SU-DHL-6 (cell line): ENCODE results near the gene HNRNPA1.

Experiments
- H2AFZ ChIP-seq: fragments of 200-600 bp; sonication (generic); 2 replicates; pipeline ENCODE4 v1.6.1; 2014; ENCODE audit warnings: low read depth, mild to moderate bottlenecking, moderate library complexity, mixed read lengths, antibody characterized with exemption, low read length; ENCODE audit not compliant: severe bottlenecking
- H3F3A ChIP-seq: fragments of 200-600 bp; shearing (Covaris generic); 2 replicates; pipeline ENCODE4 v1.6.0; 2016; ENCODE audit warnings: antibody characterized with exemption, mild to moderate bottlenecking; ENCODE audit not compliant: insufficient read depth
- H3K27ac ChIP-seq: fragments of 200-600 bp; sonication (generic); 2 replicates; pipeline ENCODE4 v1.5.1; 2016; ENCODE audit warnings: low read depth, mild to moderate bottlenecking, low read length, moderate library complexity, mixed read lengths
- H3K27me3 ChIP-seq: fragments of 200-600 bp; sonication (generic), shearing (Covaris generic); 2 replicates; pipeline ENCODE4 v1.6.0; 2014; ENCODE audit warnings: mild to moderate bottlenecking, low read length
- H3K36me3 ChIP-seq: fragments of 200-600 bp; sonication (generic); 2 replicates; pipeline ENCODE4 v1.6.1; 2014; ENCODE audit warnings: mild to moderate bottlenecking, low read length, mixed read lengths
- H3K4me2 ChIP-seq: fragments of 300-600, 200-600 bp; shearing (Covaris generic), sonication (generic); 2 replicates; pipeline ENCODE4 v1.6.0; 2014; ENCODE audit warnings: low read length, low read depth, mild to moderate bottlenecking; ENCODE audit not compliant: poor library complexity, severe bottlenecking
- H3K4me3 ChIP-seq: fragments of 200-600 bp; sonication (generic); 2 replicates; pipeline ENCODE4 v1.5.1; 2014; ENCODE audit warnings: antibody characterized with exemption, low read length, mild to moderate bottlenecking, mixed read lengths; ENCODE audit not compliant: insufficient read depth, poor library complexity, severe bottlenecking
- H3K79me2 ChIP-seq: fragments of 200-600 bp; sonication (generic); 2 replicates; pipeline ENCODE4 v1.6.1; 2014; ENCODE audit warnings: mild to moderate bottlenecking, low read length, moderate library complexity; ENCODE audit not compliant: insufficient read depth
- H3K9ac ChIP-seq: fragments of 200-600 bp; sonication (generic); 2 replicates; pipeline ENCODE4 v1.7.0; 2014; ENCODE audit warnings: mild to moderate bottlenecking, low read length
- H3K9me2 ChIP-seq: fragments of 200-600 bp; sonication (generic); replicated peaks from 2 replicates; pipeline ENCODE4 v1.6.1; 2014; ENCODE audit warnings: low read length; ENCODE audit not compliant: insufficient read depth
- H3K9me3 ChIP-seq: fragments of 200-600 bp; sonication (generic); 2 replicates; pipeline ENCODE4 v1.6.1; 2014; ENCODE audit warnings: low read length, mixed read lengths; ENCODE audit not compliant: insufficient read depth
- H4K20me1 ChIP-seq: fragments of 200-600 bp; sonication (generic); 2 replicates; pipeline ENCODE4 v1.6.1; 2014; ENCODE audit warnings: low read depth, mild to moderate bottlenecking, antibody characterized with exemption, low read length, moderate library complexity, mixed read lengths
- EZH2phosphoT487 ChIP-seq: fragments of 200-600 bp; sonication (generic), shearing (Covaris generic); conservative IDR thresholded peaks from 2 replicates; pipeline ENCODE4 v1.6.1; 2018; ENCODE audit warnings: mild to moderate bottlenecking, antibody characterized with exemption, low read length, moderate library complexity, mixed read lengths
- TF ChIP-seq, protein P1 (sequence below): fragments of 200-600 bp; sonication (generic); IDR thresholded peaks from one replicate; pipeline ENCODE4 v1.5.1; 2017; ENCODE audit warnings: antibody characterized with exemption, mild to moderate bottlenecking, low read length, moderate library complexity; ENCODE audit not compliant: insufficient read depth, poor library complexity, severe bottlenecking

Gene HNRNPA1

DNA sequence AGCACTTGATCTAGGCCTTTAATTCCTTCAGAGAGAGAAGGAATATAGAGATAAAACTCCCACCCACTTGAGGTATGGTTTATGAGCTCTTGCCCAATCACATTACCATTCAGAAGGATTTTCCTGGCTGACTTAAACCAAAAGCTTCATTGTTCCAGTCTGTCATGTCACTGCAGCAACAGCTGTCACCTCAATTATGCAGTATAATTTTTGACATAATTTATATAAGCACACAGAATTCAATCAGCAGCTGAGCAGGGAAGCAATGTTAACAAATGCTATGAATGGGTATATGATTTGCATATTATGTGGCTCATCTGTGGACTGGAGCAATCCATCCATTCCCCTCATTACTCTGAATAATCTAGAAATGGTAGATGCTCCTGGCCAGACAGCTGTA is 40.9 kb upstream of the HNRNPA1 start:
- peaks cover 8% of the 10 kb centered on the region; the same call in 1 of the 2 replicates for H3K36me3 ChIP-seq
- H3F3A ChIP-seq: no peaks in the 10 kb centered on the region

DNA sequence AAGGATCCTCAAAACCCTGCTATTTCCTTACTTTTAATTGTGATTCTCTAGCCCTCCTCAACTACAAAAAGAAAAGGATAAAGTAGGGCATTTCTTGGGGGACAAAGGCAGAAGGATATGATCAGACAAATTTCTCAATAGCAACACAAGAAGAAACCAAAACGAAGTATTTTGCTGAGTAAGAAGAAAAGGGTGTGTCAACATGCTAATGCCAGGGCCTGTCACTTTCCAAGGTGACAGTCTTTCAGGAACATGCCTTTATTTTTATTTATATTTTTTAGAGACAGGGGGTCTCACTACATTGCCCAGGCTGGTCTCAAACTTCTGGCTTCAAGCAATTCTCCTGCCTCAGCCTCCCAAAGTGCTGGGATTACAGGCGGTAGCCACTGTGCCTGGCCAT is 40.4 kb upstream of the HNRNPA1 start:
- Histone ChIP-seq H3K36me3 (peaks cover 8% of the 10 kb centered on the region; the same call in 1 of the 2 replicates), H3K4me3 (no peak overlapping the region), H4K20me1 (no peaks in the 10 kb centered on the region), H3K9ac (no peak overlapping the region), H3K4me2 (no peak overlapping the region), H3K9me3 (no peaks in the 10 kb centered on the region), H3K27me3 (no peaks in the 10 kb centered on the region), H3K79me2 (no peaks in the 10 kb centered on the region), H3K9me2 (no peaks in the 10 kb centered on the region), H2AFZ (no peak overlapping the region), H3F3A (no peaks in the 10 kb centered on the region), H3K27ac (no peak overlapping the region)
- TF ChIP-seq, protein P1, sequence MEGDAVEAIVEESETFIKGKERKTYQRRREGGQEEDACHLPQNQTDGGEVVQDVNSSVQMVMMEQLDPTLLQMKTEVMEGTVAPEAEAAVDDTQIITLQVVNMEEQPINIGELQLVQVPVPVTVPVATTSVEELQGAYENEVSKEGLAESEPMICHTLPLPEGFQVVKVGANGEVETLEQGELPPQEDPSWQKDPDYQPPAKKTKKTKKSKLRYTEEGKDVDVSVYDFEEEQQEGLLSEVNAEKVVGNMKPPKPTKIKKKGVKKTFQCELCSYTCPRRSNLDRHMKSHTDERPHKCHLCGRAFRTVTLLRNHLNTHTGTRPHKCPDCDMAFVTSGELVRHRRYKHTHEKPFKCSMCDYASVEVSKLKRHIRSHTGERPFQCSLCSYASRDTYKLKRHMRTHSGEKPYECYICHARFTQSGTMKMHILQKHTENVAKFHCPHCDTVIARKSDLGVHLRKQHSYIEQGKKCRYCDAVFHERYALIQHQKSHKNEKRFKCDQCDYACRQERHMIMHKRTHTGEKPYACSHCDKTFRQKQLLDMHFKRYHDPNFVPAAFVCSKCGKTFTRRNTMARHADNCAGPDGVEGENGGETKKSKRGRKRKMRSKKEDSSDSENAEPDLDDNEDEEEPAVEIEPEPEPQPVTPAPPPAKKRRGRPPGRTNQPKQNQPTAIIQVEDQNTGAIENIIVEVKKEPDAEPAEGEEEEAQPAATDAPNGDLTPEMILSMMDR: no peak

More for the DNA sequence above, 40.9 kb upstream of the HNRNPA1 start:
- H3K4me3 ChIP-seq: no peak overlapping the region
- no peaks in the 10 kb centered on the region for H4K20me1 ChIP-seq
- no peak overlapping the region for H3K27ac ChIP-seq
- H3K79me2 ChIP-seq: no peaks in the 10 kb centered on the region
- H3K4me2 ChIP-seq: no peak overlapping the region
- no peak for TF ChIP-seq EZH2phosphoT487
- TF ChIP-seq, protein P1: no peak
- H2AFZ ChIP-seq: no peak overlapping the region
- H3K9me3 ChIP-seq: no peaks in the 10 kb centered on the region
- no peaks in the 10 kb centered on the region for H3K9me2 ChIP-seq
- no peak overlapping the region for H3K9ac ChIP-seq
- no peaks in the 10 kb centered on the region for H3K27me3 ChIP-seq

DNA sequence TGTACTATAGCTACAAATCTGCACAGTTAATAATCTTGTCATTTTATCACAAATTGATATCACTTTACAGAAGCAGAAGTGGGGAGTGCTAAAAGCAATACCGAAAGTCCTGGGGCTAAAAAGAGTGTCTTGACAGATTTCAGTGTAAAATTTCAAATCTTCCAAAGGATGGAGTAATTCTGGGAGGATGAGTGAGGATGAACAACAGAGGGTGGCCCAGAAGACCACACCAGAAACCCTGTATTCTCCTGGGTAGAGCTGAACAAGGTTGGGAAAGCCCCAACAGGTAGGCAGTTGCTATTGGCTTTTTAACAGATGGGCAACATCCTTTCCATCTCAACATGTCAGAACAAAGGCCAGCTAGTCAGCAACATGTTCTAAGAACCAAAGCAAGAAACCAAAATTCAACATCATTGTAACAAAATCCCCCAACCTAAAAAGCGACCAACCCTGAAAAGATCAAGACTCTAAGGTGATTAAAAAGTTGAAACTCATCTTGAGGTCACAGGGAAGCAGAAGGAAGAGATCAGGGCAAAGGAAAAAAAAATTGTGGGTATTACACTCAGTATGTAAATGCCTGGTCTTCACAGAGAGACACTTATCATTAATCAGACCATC is 39.4 kb upstream of the HNRNPA1 start:
- no peak overlapping the region for H3K4me3 ChIP-seq
- H3K27me3 ChIP-seq: no peaks in the 10 kb centered on the region
- no peak overlapping the region for H3K4me2 ChIP-seq
- no peak overlapping the region for H3K9ac ChIP-seq
- peaks cover 11% of the 10 kb centered on the region for H3K36me3 ChIP-seq
- no peak overlapping the region for H3K27ac ChIP-seq
- no peaks in the 10 kb centered on the region for H3F3A ChIP-seq
- no peaks in the 10 kb centered on the region for H4K20me1 ChIP-seq
- no peak overlapping the region for H2AFZ ChIP-seq
- no peak for TF ChIP-seq EZH2phosphoT487
- TF ChIP-seq, protein P1: no peak
- no peaks in the 10 kb centered on the region for H3K9me3 ChIP-seq
- no peaks in the 10 kb centered on the region for H3K9me2 ChIP-seq
- no peaks in the 10 kb centered on the region for H3K79me2 ChIP-seq
